Measurements from ENCODE around the gene C19orf12. TPM values are rescaled to one million over a fixed set of nuclear protein-coding genes. Genes with fewer than 3 reads are reported as not detected.

Gene C19orf12
- total RNA-seq, 5 donors from 2014 or later (not counting 1 experiment from before 2014, with no cell fraction given) = 25.1 to 38.7 (median 34.2) TPM

- POLR2A ChIA-PET = no interaction called here
- Histone ChIP-seq H3K36me3 (ENCODE audit: control insufficient read depth in 2 of 2, extremely low read depth in 1 of 2, insufficient read depth in 1 of 2, low read length in 1 of 2) (no peaks in the 10 kb centered on the region), H3K4me3 (ENCODE audit: control insufficient read depth in 1 of 2, extremely low read depth in 1 of 2, low read length in 1 of 2) (peak overlapping the region; percentile 34 to 46), H3K27me3 (replicated peaks in 1 of 2; ENCODE audit: control insufficient read depth in 2 of 2, extremely low read depth in 1 of 2, insufficient read depth in 2 of 2, low read length in 1 of 2) (peaks cover 0 to 43% of the 10 kb centered on the region in 2 experiments), H3K27ac (ENCODE audit: low read length) (no peak overlapping the region), H3K9me3 (no peaks in the 10 kb centered on the region), H3K4me1 (ENCODE audit: control insufficient read depth in 1 of 2, extremely low read depth in 1 of 2, insufficient read depth in 2 of 2, low read length in 2 of 2) (peaks cover 11 to 15% of the 10 kb centered on the region in 2 experiments)
- CTCF ChIA-PET = interaction anchor here (0.6 kb wide), 2 partner anchors 21 to 78 kb away, joined by 3 to 6 read pairs; no protein-coding TSS in a partner anchor
- peak overlapping the region; percentile 68 to 76 (median 70) for H3K4me3 Mint-ChIP-seq
- peak; percentile 75 to 86 (median 82) for ATAC-seq (replicated peaks in 1 of 4)
- H3K27ac Mint-ChIP-seq = peak overlapping the region; percentile 8 to 72
- 1% methylated on average over 29 of the region's 39 CpGs for WGBS (ENCODE audit: insufficient coverage)
- DNase-seq = peak in 18 of 35 experiments; percentile 9 to 56 (median 26)
- peaks cover 7 to 11% (median 10%) of the 10 kb centered on the region in 3 donors for H3K4me1 Mint-ChIP-seq
- peaks cover 6 to 27% of the 10 kb centered on the region in 2 donors for H3K27me3 Mint-ChIP-seq
- H3K36me3 Mint-ChIP-seq = no peaks in the 10 kb centered on the region
- H3K9me3 Mint-ChIP-seq = no peaks in the 10 kb centered on the region
Observed at GRCh38 chr19:29724102-29724641, 9.1 kb upstream of the C19orf12 start.

DNA sequence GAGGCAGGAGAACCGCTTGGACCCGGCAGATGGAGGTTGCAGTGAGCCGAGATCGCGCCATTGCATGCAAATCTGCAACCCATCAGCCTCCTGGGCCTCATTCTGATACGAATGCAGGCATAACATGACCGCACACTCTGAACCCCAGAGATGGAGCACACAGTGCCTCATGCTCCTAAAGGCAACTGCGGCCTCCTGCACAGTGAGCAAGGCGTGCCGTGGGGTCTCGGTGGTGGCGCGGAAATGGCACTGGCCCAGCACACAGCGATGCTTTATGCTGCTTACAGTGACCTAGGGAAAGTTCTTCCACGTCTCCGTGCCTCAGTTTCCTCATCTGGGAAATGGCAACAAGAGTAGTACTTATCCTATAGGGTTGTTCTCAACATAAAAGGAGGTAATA lies 2.0 kb upstream of the C19orf12 start:
- Mint-ChIP-seq H3K27me3 (no peaks in the 10 kb centered on the region), H3K4me3 (no peak overlapping the region), H3K36me3 (no peaks in the 10 kb centered on the region), H3K4me1 (peaks cover 38 to 43% (median 39%) of the 10 kb centered on the region in 3 donors), H3K27ac (peak overlapping the region in 1 of 2 donors; percentile 97), H3K9me3 (no peaks in the 10 kb centered on the region)
- H3K36me3 ChIP-seq (ENCODE audit: control insufficient read depth in 2 of 2, extremely low read depth in 1 of 2, insufficient read depth in 1 of 2, low read length in 1 of 2) = no peaks in the 10 kb centered on the region
- no peak for DNase-seq
- 88% methylated on average over 14 of the region's 16 CpGs for WGBS (ENCODE audit: insufficient coverage)
- H3K4me3 ChIP-seq (ENCODE audit: control insufficient read depth in 1 of 2, extremely low read depth in 1 of 2, low read length in 1 of 2) = no peak overlapping the region
- no peaks in the 10 kb centered on the region for H3K9me3 ChIP-seq
- CTCF ChIA-PET = interaction anchor here (0.6 to 3.9 kb wide), 35 partner anchors 9 to 345 kb away, joined by 3 to 46 read pairs (median 5); partner anchors contain the start of genes POP4 (in 2 of the 2), PLEKHF1 (in 1 of the 2) and URI1 (in 1 of the 2)
- ATAC-seq (replicated peaks in 1 of 4) = no peak
- POLR2A ChIA-PET = interaction anchor here in 1 of 2 donors (1.0 to 4.2 kb wide), 2 partner anchors 22 to 110 kb away, joined by 3 to 25 read pairs; partner anchors contain the start of gene POP4
- no peak overlapping the region for H3K27ac ChIP-seq (ENCODE audit: low read length)
- H3K27me3 ChIP-seq (replicated peaks in 1 of 2; ENCODE audit: control insufficient read depth in 2 of 2, extremely low read depth in 1 of 2, insufficient read depth in 2 of 2, low read length in 1 of 2) = peaks cover 0 to 3% of the 10 kb centered on the region in 2 experiments
- peaks cover 25 to 42% of the 10 kb centered on the region in 2 experiments for H3K4me1 ChIP-seq (ENCODE audit: control insufficient read depth in 1 of 2, extremely low read depth in 1 of 2, insufficient read depth in 2 of 2, low read length in 2 of 2)

DNA sequence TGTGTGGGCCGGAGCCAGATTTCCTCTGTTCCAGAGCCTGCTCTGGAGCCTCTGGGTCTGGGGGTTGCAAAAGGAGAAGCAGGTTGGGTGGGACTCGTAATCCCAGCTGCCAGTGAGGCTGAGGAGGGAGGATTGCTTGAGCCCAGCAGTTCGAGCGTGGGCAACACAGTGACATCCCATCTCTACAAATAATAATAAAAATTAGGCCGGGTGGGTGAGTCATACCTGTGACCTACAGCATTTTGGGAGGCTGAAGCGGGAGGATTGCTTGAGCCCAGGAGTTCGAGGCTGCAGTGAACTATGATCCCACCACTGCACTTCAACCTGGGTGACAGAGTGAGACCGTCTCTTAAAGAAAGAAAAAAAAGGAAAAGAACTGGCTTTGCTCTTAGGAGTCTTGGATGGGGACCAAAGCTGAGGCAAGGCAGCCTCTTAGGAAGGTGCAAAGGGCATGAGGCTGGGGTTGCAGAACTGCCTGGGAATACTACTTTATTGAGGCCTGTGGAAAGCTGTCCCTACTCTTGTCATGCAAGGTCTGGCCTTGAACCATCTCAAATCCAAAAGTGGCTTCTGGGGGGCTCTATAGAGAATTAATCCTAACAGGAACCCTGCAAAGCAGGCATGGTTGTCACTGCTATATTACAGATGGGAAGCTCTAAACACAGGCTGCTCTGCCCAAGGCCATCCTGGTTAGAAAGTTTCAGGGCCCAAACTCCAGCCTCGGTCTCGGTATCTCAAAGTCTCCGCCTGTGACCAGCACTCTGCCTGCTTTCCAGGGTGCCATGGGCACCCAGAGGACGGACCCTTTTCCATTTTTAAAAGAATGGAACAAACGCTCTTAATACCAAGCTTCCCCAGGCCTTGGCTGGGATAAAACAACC lies 880 bp upstream of the C19orf12 start:
- Histone ChIP-seq H3K9me3 (no peaks in the 10 kb centered on the region), H3K36me3 (ENCODE audit: control insufficient read depth in 2 of 2, extremely low read depth in 1 of 2, insufficient read depth in 1 of 2, low read length in 1 of 2) (no peaks in the 10 kb centered on the region), H3K4me3 (ENCODE audit: control insufficient read depth in 1 of 2, extremely low read depth in 1 of 2, low read length in 1 of 2) (peak overlapping the region; percentile 52 to 63), H3K27ac (ENCODE audit: low read length) (peak overlapping the region; percentile 85), H3K27me3 (replicated peaks in 1 of 2; ENCODE audit: control insufficient read depth in 2 of 2, extremely low read depth in 1 of 2, insufficient read depth in 2 of 2, low read length in 1 of 2) (peaks cover 0 to 3% of the 10 kb centered on the region in 2 experiments), H3K4me1 (ENCODE audit: control insufficient read depth in 1 of 2, extremely low read depth in 1 of 2, insufficient read depth in 2 of 2, low read length in 2 of 2) (peaks cover 25 to 53% of the 10 kb centered on the region in 2 experiments)
- Mint-ChIP-seq H3K27me3 (no peaks in the 10 kb centered on the region), H3K4me1 (peaks cover 49 to 53% (median 50%) of the 10 kb centered on the region in 3 donors), H3K27ac (peak overlapping the region; percentile 97), H3K4me3 (peak overlapping the region; percentile 84 to 87 (median 85)), H3K9me3 (no peaks in the 10 kb centered on the region), H3K36me3 (no peaks in the 10 kb centered on the region)
- peak in 2 of 35 experiments; percentile 23 to 34 for DNase-seq
- peak in 2 of 4 experiments; percentile 0 to 17 for ATAC-seq (replicated peaks in 1 of 4)
- POLR2A ChIA-PET = interaction anchor here in 1 of 2 donors (0.5 to 4.2 kb wide), 4 partner anchors 21 to 109 kb away, joined by 3 to 25 read pairs (median 5); partner anchors contain the start of gene POP4
- CTCF ChIA-PET = interaction anchor here (0.6 to 3.9 kb wide), 42 partner anchors 10 to 230 kb away, joined by 3 to 46 read pairs (median 5); partner anchors contain the start of genes POP4 (in 2 of the 2), PLEKHF1 (in 1 of the 2) and URI1 (in 1 of the 2)
- WGBS (ENCODE audit: insufficient coverage) = 29% methylated on average over 5 of the region's 13 CpGs

DNA sequence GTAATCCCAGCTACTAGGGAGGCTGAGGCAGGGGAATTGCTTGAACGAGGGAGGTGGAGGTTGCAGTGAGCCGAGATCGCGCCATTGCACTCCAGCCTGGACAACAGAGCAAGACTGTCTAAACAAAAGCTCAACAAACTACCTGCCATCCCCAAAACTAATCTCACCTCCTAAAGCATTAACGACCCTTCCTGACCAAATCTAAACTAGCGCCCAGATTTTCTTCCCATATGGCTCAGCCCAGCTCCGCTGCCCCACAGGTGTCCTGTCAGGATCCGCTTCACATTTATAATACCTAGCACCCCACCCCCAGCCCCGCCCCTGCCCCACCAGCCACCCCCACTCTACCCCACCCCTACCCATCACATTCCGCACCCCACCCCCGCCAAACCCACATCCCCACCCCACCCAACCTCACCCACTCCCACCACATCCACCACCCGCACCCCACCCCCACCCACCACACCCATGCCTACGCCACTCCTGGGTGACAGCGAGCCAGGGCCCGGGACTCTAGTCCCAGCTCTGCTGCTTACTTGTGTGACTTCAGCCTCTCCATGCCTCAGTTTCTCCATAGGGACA lies 599 bp downstream of the C19orf12 start:
- peak in 31 of 35 experiments; percentile 37 to 75 (median 63) for DNase-seq
- H3K4me3 ChIP-seq (ENCODE audit: control insufficient read depth in 1 of 2, extremely low read depth in 1 of 2, low read length in 1 of 2) = peak overlapping the region; percentile 63 to 71
- no peaks in the 10 kb centered on the region for H3K9me3 ChIP-seq
- POLR2A ChIA-PET = interaction anchor here (0.6 to 4.2 kb wide), 5 partner anchors 10 to 108 kb away, joined by 3 to 25 read pairs (median 3); partner anchors contain the start of gene POP4 (in 1 of the 2)
- peaks cover 36 to 68% of the 10 kb centered on the region in 2 experiments for H3K4me1 ChIP-seq (ENCODE audit: control insufficient read depth in 1 of 2, extremely low read depth in 1 of 2, insufficient read depth in 2 of 2, low read length in 2 of 2)
- Mint-ChIP-seq H3K27ac (peak overlapping the region; percentile 91 to 97), H3K27me3 (no peaks in the 10 kb centered on the region), H3K4me1 (peaks cover 63 to 67% (median 64%) of the 10 kb centered on the region in 3 donors), H3K36me3 (peaks cover 3% of the 10 kb centered on the region), H3K4me3 (peak overlapping the region; percentile 85 to 89 (median 85)), H3K9me3 (no peaks in the 10 kb centered on the region)
- CTCF ChIA-PET = interaction anchor here (0.6 to 3.9 kb wide), 15 partner anchors 9 to 227 kb away, joined by 3 to 36 read pairs (median 6); partner anchors contain the start of genes POP4 (in 1 of the 2) and URI1 (in 1 of the 2)
- WGBS (ENCODE audit: insufficient coverage) = 0% methylated on average over 2 of the region's 15 CpGs
- H3K36me3 ChIP-seq (ENCODE audit: control insufficient read depth in 2 of 2, extremely low read depth in 1 of 2, insufficient read depth in 1 of 2, low read length in 1 of 2) = peaks cover 0 to 3% of the 10 kb centered on the region in 2 donors
- ATAC-seq (replicated peaks in 1 of 4) = peak; percentile 55 to 61 (median 57)
- H3K27ac ChIP-seq (ENCODE audit: low read length) = peak overlapping the region; percentile 90
- no peaks in the 10 kb centered on the region for H3K27me3 ChIP-seq (replicated peaks in 1 of 2; ENCODE audit: control insufficient read depth in 2 of 2, extremely low read depth in 1 of 2, insufficient read depth in 2 of 2, low read length in 1 of 2)

DNA sequence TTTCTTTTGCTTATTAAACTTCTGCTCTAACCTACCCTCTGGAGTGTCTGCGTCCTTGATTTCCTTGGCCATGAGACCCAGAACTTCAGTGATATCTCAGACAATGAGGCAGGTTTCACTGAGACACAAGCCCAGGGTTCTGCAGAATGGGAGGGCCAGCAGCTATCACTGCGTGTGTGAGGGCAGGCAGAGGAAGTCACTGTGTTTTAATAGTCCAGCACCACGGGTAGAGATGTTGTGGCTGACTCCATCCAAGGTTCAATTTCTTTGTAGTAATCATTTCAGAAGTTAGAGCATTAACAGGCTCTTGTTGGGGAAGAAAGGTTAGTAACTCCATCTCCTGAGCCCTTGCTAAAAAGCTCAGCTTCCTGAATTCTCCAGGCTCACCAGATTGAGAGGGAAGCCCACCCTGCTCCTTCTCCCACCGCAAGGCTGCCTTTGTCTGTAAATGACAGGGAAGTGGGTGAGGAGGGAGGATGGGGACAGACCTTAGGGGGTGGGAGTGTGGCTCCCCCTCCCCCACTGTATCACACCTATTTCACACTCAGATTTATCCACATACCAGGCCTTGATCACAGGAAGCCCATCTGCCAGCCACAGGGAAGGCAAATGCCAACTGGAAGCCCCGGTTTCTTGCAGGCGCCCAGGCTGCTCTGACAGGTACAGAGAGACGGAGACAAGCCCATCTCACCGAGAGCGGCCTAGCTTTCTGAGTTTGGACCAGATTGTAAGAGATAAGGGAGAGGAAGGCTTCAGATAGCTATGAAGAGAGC lies 2.1 kb downstream of the C19orf12 start:
- Histone ChIP-seq H3K36me3 (ENCODE audit: control insufficient read depth in 2 of 2, extremely low read depth in 1 of 2, insufficient read depth in 1 of 2, low read length in 1 of 2) (peaks cover 0 to 10% of the 10 kb centered on the region in 2 donors), H3K27me3 (replicated peaks in 1 of 2; ENCODE audit: control insufficient read depth in 2 of 2, extremely low read depth in 1 of 2, insufficient read depth in 2 of 2, low read length in 1 of 2) (no peaks in the 10 kb centered on the region), H3K9me3 (no peaks in the 10 kb centered on the region), H3K4me1 (ENCODE audit: control insufficient read depth in 1 of 2, extremely low read depth in 1 of 2, insufficient read depth in 2 of 2, low read length in 2 of 2) (peaks cover 40 to 82% of the 10 kb centered on the region in 2 experiments), H3K27ac (ENCODE audit: low read length) (peak overlapping the region; percentile 70), H3K4me3 (ENCODE audit: control insufficient read depth in 1 of 2, extremely low read depth in 1 of 2, low read length in 1 of 2) (peak overlapping the region; percentile 51 to 71)
- Mint-ChIP-seq H3K9me3 (no peaks in the 10 kb centered on the region), H3K27ac (peak overlapping the region; percentile 91 to 97), H3K27me3 (no peaks in the 10 kb centered on the region), H3K4me3 (peak overlapping the region; percentile 85 to 89 (median 85)), H3K36me3 (peaks cover 3% of the 10 kb centered on the region), H3K4me1 (peaks cover 74 to 80% (median 75%) of the 10 kb centered on the region in 3 donors)
- ChIA-PET CTCF (interaction anchor here (0.8 to 3.8 kb wide), 9 partner anchors 18 to 106 kb away, joined by 3 to 25 read pairs (median 6); partner anchors contain the start of gene POP4 (in 1 of the 2)), POLR2A (interaction anchor here (0.6 to 4.2 kb wide), 7 partner anchors 39 to 229 kb away, joined by 3 to 25 read pairs (median 3); partner anchors contain the start of gene POP4 (in 2 of the 2))
- ATAC-seq (replicated peaks in 1 of 4) (no peak), DNase-seq (peak in 1 of 35 experiments; percentile 37)
- 30% methylated on average over 2 of the region's 9 CpGs for WGBS (ENCODE audit: insufficient coverage)
